GM10248 (cell line): ENCODE measurements around the gene SIGLEC15.
"Not testable (repeated sequence)": the region's sequence is repeated elsewhere in the genome, so short reads cannot be mapped to it uniquely, and the experiment has no call there.

ENCODE experiments used
- CTCF ChIA-PET: fragments of 300-600 bp; sonication (Branson Sonifier 250); formaldehyde crosslinking; extraction: SDS; loops from one replicate; lab custom pipeline; 2021; ENCODE audit warnings: antibody characterized with exemption; lab: Yijun Ruan, JAX
- POLR2A ChIA-PET: fragments of 350-650 bp; sonication (Branson Sonifier 250); formaldehyde crosslinking; extraction: SDS; loops from one replicate; lab custom pipeline; 2020; ENCODE audit warnings: antibody characterized with exemption; lab: Yijun Ruan, JAX
- DNase-seq: peaks from one replicate; pipeline ENCODE4 v3.0.0; 2012; ENCODE audit errors: extremely low spot score
- CTCF ChIP-seq: IDR thresholded peaks from 2 replicates; pipeline ENCODE4 v1.5.1; 2012; ENCODE audit warnings: mild to moderate bottlenecking, low read depth; ENCODE audit errors: extremely low read depth, missing control alignments, control extremely low read depth

Gene SIGLEC15

DNA sequence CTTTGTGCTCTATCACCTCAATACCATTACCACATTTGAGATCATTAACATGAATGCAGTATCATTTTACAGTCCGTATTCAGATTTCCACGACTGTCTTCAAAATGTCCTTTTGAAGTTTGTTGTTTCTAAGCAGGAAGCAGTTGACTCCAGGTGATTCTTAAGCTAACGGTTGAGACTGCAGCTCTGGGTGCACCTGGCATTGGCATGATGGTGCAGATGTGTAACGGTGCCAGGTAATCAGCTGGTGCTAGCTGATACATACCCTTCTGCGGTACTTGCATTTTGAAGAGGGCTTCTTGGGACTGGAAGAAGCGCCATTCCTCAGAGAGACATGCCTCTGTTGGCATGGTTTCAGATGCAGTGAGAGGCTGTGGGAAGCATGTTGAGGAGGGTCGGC, 19.5 kb downstream of the SIGLEC15 start:
- no peak for TF ChIP-seq CTCF
- ChIA-PET CTCF (interaction anchor here (1.8 kb wide), 1 partner anchor 122 kb away, joined by 5 read pairs; no protein-coding TSS in a partner anchor), POLR2A (no interaction called here)
- DNase-seq: no peak

DNA sequence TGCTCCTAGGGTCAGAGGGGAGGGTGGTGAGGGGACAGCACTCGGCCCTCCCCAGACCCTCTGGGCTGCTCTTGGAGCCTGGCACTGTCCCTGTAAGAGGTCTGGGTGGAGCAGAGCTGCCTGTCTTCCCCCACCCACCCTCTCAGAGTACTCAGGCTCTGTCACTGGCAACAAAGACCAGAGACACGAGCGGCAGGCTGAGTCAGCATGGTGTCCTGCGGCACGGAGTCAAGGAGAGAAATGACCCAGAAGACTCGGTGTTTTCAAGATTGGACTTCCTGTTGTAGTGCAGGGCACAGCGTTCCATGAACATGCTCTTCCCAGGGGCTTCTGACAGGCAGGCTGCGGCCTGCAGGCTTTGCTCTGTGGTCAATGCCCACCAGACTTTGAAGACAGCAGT, 19.9 kb downstream of the SIGLEC15 start:
- DNase-seq: no peak
- CTCF ChIA-PET: interaction anchor here (1.8 kb wide), 1 partner anchor 123 kb away, joined by 5 read pairs; no protein-coding TSS in a partner anchor

GRCh38 chr18:45847119-45847518, 21.6 kb downstream of the SIGLEC15 start:
- TF ChIP-seq CTCF: no peak
- ChIA-PET POLR2A (no interaction called here), CTCF (interaction anchor here (1.3 kb wide), 1 partner anchor 33 kb away, joined by 3 read pairs; no protein-coding TSS in a partner anchor)
- no peak for DNase-seq

More for the DNA sequence above, 19.9 kb downstream of the SIGLEC15 start:
- no peak for TF ChIP-seq CTCF
- POLR2A ChIA-PET: no interaction called here

DNA sequence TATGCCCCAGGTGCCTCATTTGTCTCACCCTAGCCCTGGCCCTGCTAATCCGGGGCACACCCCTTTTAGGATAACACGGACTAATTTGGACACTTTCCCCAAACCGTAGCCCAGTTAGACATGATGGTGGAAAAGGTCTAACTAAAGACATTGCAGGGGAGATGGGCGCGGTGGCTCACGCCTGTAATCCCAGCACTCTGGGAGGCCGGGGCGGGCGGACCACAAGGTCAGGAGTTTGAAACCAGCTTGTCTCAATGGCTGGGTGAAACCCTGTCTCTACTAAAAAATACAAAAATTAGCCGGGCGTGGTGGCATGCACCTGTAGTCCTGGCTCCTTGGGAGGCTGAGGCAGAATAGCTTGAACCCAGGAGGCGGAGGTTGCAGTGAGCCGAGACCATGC, 23.2 kb downstream of the SIGLEC15 start:
- DNase-seq, POLR2A ChIA-PET: not testable (repeated sequence)
- CTCF ChIA-PET: interaction anchor here (0.9 to 1.6 kb wide), 5 partner anchors 18 to 198 kb away, joined by 3 to 4 read pairs (median 3); no protein-coding TSS in a partner anchor

- no peak for DNase-seq
- TF ChIP-seq CTCF: no peak
- CTCF ChIA-PET: interaction anchor here (1.5 to 1.9 kb wide), 3 partner anchors 19 to 31 kb away, joined by 4 to 8 read pairs (median 6); no protein-coding TSS in a partner anchor
- POLR2A ChIA-PET: no interaction called here
Observed at GRCh38 chr18:45849529-45849928, 24.1 kb downstream of the SIGLEC15 start.

GRCh38 chr18:45850021-45850420, 24.5 kb downstream of the SIGLEC15 start:
- TF ChIP-seq CTCF: peak; percentile 1
- ChIA-PET CTCF (interaction anchor here (1.2 to 1.9 kb wide), 4 partner anchors 19 to 127 kb away, joined by 3 to 8 read pairs (median 4); no protein-coding TSS in a partner anchor), POLR2A (no interaction called here)
- DNase-seq: no peak

GRCh38 chr18:45851161-45851925, 25.9 kb downstream of the SIGLEC15 start:
- CTCF ChIA-PET: interaction anchor here (1.1 to 1.9 kb wide), 5 partner anchors 12 to 129 kb away, joined by 3 to 8 read pairs (median 3); no protein-coding TSS in a partner anchor

More at GRCh38 chr18:45851161-45851925, 25.9 kb downstream of the SIGLEC15 start:
- TF ChIP-seq CTCF: no peak
- DNase-seq: no peak
- POLR2A ChIA-PET: no interaction called here
